GM19372 (cell line): ENCODE results near the gene IL3RA.
A peak's percentile ranks its signal among the peaks of the same experiment; 100 is the strongest.

Experiments used
- ATAC-seq: cut with Tn5 transposase; IDR thresholded peaks from one replicate; pipeline ENCODE4 v1.9.1; 2021; ENCODE audit warnings: mild to moderate bottlenecking, low read depth, moderate library complexity; ENCODE audit not compliant: unreplicated experiment

The IL3RA gene

GRCh38 chrX:1378306-1378759 is 41.7 kb downstream of the IL3RA start:
- ATAC-seq = no peak

- no peak for ATAC-seq
Observed at GRCh38 chrX:1380672-1381233, 44.2 kb downstream of the IL3RA start.

- ATAC-seq = no peak
Observed at GRCh38 chrX:1384658-1385252, 48.2 kb downstream of the IL3RA start.

- ATAC-seq = no peak
Observed at GRCh38 chrX:1385253-1386223, 49.0 kb downstream of the IL3RA start.

- no peak for ATAC-seq
Observed at GRCh38 chrX:1386338-1387127, 49.9 kb downstream of the IL3RA start.

- no peak for ATAC-seq
Observed at GRCh38 chrX:1387141-1387776, 50.7 kb downstream of the IL3RA start.

- ATAC-seq = no peak
Observed at GRCh38 chrX:1388651-1389050, 52.1 kb downstream of the IL3RA start.

GRCh38 chrX:1389181-1389992 is 52.8 kb downstream of the IL3RA start:
- no peak for ATAC-seq

- no peak for ATAC-seq
Observed at GRCh38 chrX:1389993-1390285, 53.4 kb downstream of the IL3RA start.

GRCh38 chrX:1390621-1391369 is 54.2 kb downstream of the IL3RA start:
- ATAC-seq = no peak

- ATAC-seq = no peak
Observed at GRCh38 chrX:1391370-1391706, 54.8 kb downstream of the IL3RA start.

- ATAC-seq = peak; percentile 90
Observed at GRCh38 chrX:1391707-1392375, 55.3 kb downstream of the IL3RA start, which contains the start of gene SLC25A6. Gene SLC25A6 (minus strand): TSS chrX:1392113. CDS start chrX:1392009, 104 bp downstream.

- ATAC-seq = peak; percentile 6
Observed at GRCh38 chrX:1392376-1393068, 55.9 kb downstream of the IL3RA start.

- ATAC-seq = no peak
Observed at GRCh38 chrX:1393871-1394615, 57.5 kb downstream of the IL3RA start.

GRCh38 chrX:1394731-1395501 is 58.3 kb downstream of the IL3RA start:
- no peak for ATAC-seq

GRCh38 chrX:1395646-1396216 is 59.1 kb downstream of the IL3RA start:
- ATAC-seq = no peak
